BJ (cell line): ENCODE results near the gene SNRNP25. TPM values are rescaled to one million over a fixed set of nuclear protein-coding genes. Genes with fewer than 3 reads are reported as not detected.
"Not testable (repeated sequence)": the region's sequence is repeated elsewhere in the genome, so short reads cannot be mapped to it uniquely, and the experiment has no call there.

Source experiments
- CTCF ChIA-PET: fragments of 350-600 bp; formaldehyde crosslinking; extraction: SDS; loops from one replicate; lab custom pipeline; 2021; ENCODE audit warnings: antibody characterized with exemption, inconsistent platforms; lab: Yijun Ruan, JAX
- POLR2A ChIA-PET: fragments of 300-600 bp; sonication (Branson Sonifier 250); formaldehyde crosslinking; extraction: SDS; loops from one replicate; lab custom pipeline; 2021; ENCODE audit warnings: antibody characterized with exemption; lab: Charles Lee
- DNase-seq: peaks from one replicate; pipeline ENCODE4 v3.0.0-alpha.2; 2011; ENCODE audit warnings: low read depth
- H3K27me3 ChIP-seq: 2 replicates; pipeline ENCODE4 v1.6.0; 2011; ENCODE audit warnings: low read length; ENCODE audit not compliant: control insufficient read depth, insufficient read depth
- H3K36me3 ChIP-seq: 2 replicates; pipeline ENCODE4 v1.5.1; 2011; ENCODE audit warnings: low read length; ENCODE audit not compliant: control insufficient read depth, insufficient read depth
- H3K4me3 ChIP-seq: 2 replicates; pipeline ENCODE4 v1.5.1; 2011; ENCODE audit warnings: low read depth, mild to moderate bottlenecking, control low read depth, low read length
- CTCF ChIP-seq: IDR thresholded peaks from 2 replicates; pipeline ENCODE4 v1.5.1; 2011; ENCODE audit warnings: low read depth, mild to moderate bottlenecking, control low read depth, inconsistent platforms, low read length, moderate library complexity; ENCODE audit not compliant: insufficient read depth
- polyA plus RNA-seq: library from polyadenylated mRNA; depleted of rRNA; stranded (reverse); fragments of >200 nt; gene quantifications from 2 replicates; pipeline ENCODE4 v1.2.3, GENCODE V29; 2011

Gene SNRNP25
- polyA plus RNA-seq, 1 experiment, result 34.6 TPM

DNA sequence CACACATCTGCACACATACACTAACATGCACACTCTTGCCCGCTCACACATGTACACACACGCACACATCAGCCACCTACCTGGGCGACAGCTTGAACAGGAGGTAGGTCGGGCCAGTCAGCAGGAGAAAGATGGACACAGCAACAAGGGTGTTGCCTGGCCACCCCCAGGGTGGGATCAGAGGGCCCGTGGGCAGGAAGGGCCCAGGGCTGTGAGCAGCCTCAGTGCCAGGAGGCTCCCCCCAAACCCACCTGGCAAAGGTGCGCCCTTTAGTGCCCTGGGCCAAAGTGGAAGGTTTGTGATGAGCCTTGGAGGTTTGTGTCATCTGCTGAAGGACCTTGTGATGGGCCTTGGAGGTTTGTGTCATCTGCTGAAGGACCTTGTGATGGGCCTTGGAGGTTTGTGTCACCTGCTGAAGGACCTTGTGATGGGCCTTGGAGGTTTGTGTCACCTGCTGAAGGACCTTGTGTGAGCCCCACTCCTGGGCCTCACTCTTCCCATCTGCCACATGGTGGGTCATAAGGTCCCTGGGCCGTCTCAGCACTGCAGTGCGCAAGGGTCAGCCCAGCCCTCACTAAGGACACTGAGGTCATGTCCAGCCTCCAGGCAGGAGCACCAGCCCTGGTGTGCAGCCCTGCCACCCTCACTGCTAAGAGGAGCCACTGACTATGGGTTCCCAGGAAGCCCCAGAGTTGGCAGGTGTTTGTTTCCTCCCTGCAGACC, 20.3 kb upstream of the SNRNP25 start:
- DNase-seq, H3K27me3 ChIP-seq, H3K36me3 ChIP-seq, POLR2A ChIA-PET, H3K4me3 ChIP-seq, CTCF ChIA-PET: not testable (repeated sequence)

GRCh38 chr16:33877-34647, 19.6 kb upstream of the SNRNP25 start:
- Histone ChIP-seq H3K36me3 (no peaks in the 10 kb centered on the region), H3K27me3 (no peaks in the 10 kb centered on the region), H3K4me3 (no peak overlapping the region)
- no peak for TF ChIP-seq CTCF
- CTCF ChIA-PET, result no interaction called here
- no peak for DNase-seq
- POLR2A ChIA-PET, result no interaction called here

DNA sequence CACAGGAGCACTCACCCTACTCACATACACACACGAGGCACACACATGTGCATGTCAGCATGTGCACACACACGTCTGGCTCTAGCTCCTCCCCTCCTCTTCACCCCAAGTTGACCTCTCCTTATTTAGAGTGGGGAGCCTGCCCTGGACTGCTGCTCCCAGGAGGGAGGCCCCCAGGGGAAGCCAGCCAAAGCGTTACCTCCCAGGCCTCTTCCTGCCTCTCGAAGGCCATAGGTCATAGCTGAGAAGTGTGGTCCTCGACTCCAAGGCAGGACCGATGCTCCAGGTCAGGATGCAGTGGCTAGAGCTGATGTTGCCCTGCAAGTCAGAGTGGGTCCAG, 19.0 kb upstream of the SNRNP25 start:
- no peak for TF ChIP-seq CTCF
- DNase-seq, result no peak
- Histone ChIP-seq H3K4me3 (no peak overlapping the region), H3K27me3 (no peaks in the 10 kb centered on the region), H3K36me3 (no peaks in the 10 kb centered on the region)
- POLR2A ChIA-PET, result no interaction called here
- CTCF ChIA-PET, result no interaction called here

- Histone ChIP-seq H3K27me3 (no peaks in the 10 kb centered on the region), H3K36me3 (no peaks in the 10 kb centered on the region), H3K4me3 (no peak overlapping the region)
- TF ChIP-seq CTCF, result no peak
- ChIA-PET CTCF (no interaction called here), POLR2A (no interaction called here)
- no peak for DNase-seq
Measured at GRCh38 chr16:35011-35677, 18.5 kb upstream of the SNRNP25 start.

DNA sequence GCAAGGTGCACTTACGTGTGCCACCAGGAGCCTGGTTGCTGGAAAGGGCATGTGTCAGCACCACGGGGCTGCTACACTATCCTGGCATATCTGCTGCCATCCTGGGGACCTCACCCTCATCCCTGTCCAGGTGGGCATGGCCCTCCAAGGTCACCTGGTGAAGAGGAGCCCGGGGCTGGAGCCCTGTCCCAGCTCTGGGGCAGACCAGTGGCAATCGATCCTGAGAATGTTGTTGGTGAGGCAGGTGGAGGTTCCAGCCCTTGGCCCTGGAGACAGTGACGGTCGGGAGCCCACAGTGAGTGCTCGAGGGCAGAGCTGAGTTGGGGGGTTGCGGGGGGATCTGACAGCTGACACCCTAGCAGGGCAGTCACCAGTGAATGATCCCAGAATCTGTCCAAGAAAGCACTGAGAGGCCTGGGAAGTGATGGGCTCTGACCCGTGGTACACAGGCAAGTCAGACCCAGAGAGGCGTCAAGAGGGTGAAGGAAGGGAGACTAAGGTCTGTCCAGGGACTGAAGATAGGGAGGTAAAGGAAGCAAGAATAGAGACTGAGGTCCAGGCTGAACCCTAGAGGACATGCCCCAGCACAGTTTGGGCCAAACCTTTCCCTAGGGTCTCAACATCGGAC, 17.8 kb upstream of the SNRNP25 start:
- DNase-seq, result no peak
- POLR2A ChIA-PET, result no interaction called here
- CTCF ChIA-PET, result no interaction called here
- no peaks in the 10 kb centered on the region for H3K36me3 ChIP-seq
- H3K4me3 ChIP-seq, result no peak overlapping the region
- no peaks in the 10 kb centered on the region for H3K27me3 ChIP-seq
- no peak for TF ChIP-seq CTCF
